Measurements from ENCODE around the gene NME7.
A peak's percentile ranks its signal among the peaks of the same experiment; 100 is the strongest.

Gene NME7

DNA sequence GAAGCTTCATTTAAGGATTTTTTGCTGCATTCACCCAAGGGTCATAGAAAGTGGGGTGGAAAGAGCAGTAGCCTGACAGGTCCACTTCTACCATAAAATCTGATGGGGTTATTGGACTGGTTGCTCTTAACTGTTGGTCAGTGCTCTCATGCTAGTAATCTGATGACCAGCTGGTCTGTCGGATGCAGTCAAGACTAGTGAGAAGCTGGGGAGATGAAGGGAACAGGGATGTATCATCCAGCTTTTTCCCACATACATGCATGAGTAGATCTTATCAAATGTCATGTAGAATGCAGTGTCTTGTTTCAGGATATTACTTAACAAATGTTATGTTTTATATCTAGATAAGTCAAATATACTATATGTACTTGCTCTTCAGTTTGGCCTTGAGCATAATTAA, 250.0 kb downstream of the NME7 start:
- no peak overlapping the region for H3K4me3 ChIP-seq (ENCODE audit: low read depth, low read length)
- no peak for DNase-seq (ENCODE audit: low read depth)

- no peak overlapping the region for H3K4me3 ChIP-seq (ENCODE audit: low read depth, low read length)
- DNase-seq (ENCODE audit: low read depth), result no peak
These were observed 250.6 kb downstream of the NME7 start for GRCh38 chr1:169117014-169117413.

DNA sequence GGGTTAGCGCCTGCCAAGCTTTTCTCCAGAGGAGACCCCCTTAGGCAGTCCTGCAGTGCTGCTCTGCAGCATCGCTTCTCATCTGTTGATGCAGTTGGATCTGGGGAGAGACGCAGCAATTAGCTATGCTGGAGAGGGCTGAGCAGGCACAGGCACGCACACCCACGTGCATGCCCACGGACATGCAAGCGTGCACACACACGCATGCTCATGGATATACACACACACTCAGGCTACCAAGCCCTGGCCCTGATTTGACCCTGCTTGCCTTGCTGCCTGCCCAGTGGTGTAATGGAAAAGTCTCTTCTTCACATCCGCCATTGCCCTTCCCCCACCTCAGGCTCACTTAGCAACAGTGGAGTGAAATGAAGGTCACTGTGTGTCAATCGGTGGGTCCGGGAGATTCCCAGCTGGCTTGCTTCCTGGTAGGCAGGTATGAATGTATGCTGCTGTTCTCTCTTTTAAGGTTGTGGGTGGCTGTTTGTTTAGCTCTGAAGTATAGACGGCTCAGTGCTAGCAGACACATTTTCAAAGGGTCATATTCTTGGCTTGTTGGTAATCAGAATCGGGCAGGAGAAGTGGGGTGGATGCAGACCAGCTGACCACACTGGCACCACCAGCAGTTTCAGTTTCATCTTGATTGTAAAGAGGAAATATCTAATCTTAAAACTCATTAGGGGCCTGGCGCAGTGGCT, 251.6 kb downstream of the NME7 start:
- no peak for DNase-seq (ENCODE audit: low read depth)
- H3K4me3 ChIP-seq (ENCODE audit: low read depth, low read length), result no peak overlapping the region

DNA sequence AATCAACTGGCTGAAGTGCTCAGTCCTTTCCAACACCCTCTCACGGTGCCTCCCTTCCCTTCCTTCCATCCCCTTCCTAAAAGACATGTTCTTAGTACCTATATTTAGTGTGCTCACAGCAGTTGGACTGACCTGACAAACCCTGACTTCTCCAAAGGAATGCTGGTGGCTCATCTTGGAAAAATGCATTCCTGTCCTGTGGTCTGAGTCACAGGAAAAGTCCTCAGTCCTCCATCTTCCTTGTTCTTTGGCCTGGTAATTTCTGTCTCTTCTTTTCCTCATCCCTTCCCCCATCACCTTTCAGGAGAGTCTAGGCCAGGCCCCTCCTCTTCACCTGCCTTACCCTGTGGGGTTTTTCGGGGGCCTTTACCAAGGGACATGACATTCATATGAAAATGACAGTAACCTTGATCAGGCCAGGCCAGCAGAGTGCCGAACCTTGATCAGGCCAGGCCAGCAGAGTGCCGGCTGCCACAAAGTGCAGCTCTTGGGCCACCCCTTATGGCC, 253.9 kb downstream of the NME7 start:
- no peak overlapping the region for H3K4me3 ChIP-seq (ENCODE audit: low read depth, low read length)
- DNase-seq (ENCODE audit: low read depth), result peak; percentile 69

- H3K4me3 ChIP-seq (ENCODE audit: low read depth, low read length), result no peak overlapping the region
- no peak for DNase-seq (ENCODE audit: low read depth)
These were observed 255.4 kb downstream of the NME7 start for GRCh38 chr1:169112241-169112640.

- no peak overlapping the region for H3K4me3 ChIP-seq (ENCODE audit: low read depth, low read length)
- no peak for DNase-seq (ENCODE audit: low read depth)
These were observed 256.1 kb downstream of the NME7 start for GRCh38 chr1:169111472-169111871.

GRCh38 chr1:169110689-169111447, 256.7 kb downstream of the NME7 start:
- H3K4me3 ChIP-seq (ENCODE audit: low read depth, low read length), result no peak overlapping the region
- no peak for DNase-seq (ENCODE audit: low read depth)

GRCh38 chr1:169110236-169110635, 257.4 kb downstream of the NME7 start:
- no peak for DNase-seq (ENCODE audit: low read depth)
- H3K4me3 ChIP-seq (ENCODE audit: low read depth, low read length), result no peak overlapping the region

- no peak overlapping the region for H3K4me3 ChIP-seq (ENCODE audit: low read depth, low read length)
- DNase-seq (ENCODE audit: low read depth), result no peak
These were observed 257.9 kb downstream of the NME7 start for GRCh38 chr1:169109561-169110134.

- H3K4me3 ChIP-seq (ENCODE audit: low read depth, low read length), result no peak overlapping the region
- no peak for DNase-seq (ENCODE audit: low read depth)
These were observed 258.6 kb downstream of the NME7 start for GRCh38 chr1:169108863-169109560.

GRCh38 chr1:169108223-169108622, 259.4 kb downstream of the NME7 start:
- DNase-seq (ENCODE audit: low read depth), result no peak
- peak overlapping the region; percentile 89 for H3K4me3 ChIP-seq (ENCODE audit: low read depth, low read length)

DNA sequence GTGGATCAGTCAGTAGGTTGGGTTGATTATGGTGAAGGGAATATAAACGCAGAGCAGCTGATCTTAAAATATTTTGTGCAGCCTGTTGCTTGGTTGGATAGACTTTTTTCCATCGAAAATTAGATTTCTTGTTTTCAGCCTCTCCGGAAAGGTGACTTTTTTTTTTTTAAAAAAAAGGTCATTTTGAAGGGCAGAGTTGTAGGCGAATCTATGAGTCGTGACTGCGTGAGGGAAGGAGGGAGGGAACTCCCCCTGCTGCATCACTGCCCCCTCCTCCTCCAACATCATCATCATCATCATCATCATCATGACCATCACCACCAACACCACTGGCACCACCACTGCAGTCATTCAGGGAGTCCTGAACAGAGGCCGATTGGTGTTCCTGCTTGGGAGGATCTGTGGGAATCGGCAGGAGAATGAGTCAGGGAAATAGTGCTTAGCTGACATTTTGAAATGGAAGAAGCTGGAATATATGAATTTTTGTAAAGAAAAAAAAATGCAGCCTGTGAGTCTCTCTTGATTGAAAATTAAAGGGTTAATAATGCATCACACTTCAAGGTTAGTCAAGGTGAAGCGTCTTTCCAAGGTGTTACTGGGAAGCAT, 259.9 kb downstream of the NME7 start:
- H3K4me3 ChIP-seq (ENCODE audit: low read depth, low read length), result peak overlapping the region; percentile 89
- no peak for DNase-seq (ENCODE audit: low read depth)

GRCh38 chr1:169106921-169107602, 260.5 kb downstream of the NME7 start:
- peak overlapping the region; percentile 89 for H3K4me3 ChIP-seq (ENCODE audit: low read depth, low read length)
- DNase-seq (ENCODE audit: low read depth), result no peak

GRCh38 chr1:169106095-169106920, 261.3 kb downstream of the NME7 start, which contains the start of gene ATP1B1:
ATP1B1 (plus strand) TSS chr1:169106690; CDS start chr1:169106830, 140 bp downstream.
- H3K4me3 ChIP-seq (ENCODE audit: low read depth, low read length), result peak within 1 kb of the TSS; percentile 89
- no peak for DNase-seq (ENCODE audit: low read depth)

DNA sequence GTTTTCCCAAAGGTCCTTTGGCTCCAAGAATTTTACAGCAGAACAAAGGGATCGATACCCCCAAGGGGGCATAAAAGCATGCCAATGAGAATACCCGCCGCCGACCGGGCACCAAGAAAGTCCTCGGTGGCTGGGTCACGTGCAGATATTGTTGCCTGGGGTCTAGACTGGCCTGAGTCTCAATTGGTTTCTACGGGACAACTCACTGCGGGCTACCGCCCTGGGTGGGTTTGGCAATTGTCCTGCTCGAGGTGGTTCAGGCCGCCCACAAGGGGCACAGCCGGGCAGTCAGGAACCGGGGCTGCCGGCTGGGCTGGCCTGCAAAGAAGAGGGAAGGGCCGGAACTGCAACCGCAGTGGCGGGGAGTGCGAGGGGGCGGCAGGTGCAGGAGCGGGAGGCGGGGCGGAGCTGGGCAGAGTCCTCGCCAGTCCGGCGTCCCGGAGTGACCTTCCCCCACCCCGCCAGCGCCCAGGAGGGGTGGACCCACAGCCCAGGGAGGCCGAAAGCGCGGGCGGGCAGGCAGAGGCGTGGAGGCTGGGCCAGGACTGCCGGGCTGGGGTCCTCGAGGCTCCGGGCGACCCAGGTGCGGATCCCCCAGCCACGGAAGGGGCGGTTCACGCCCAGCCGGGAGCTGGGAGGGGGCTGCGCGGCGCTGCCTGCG, 262.0 kb downstream of the NME7 start:
- DNase-seq (ENCODE audit: low read depth), result no peak
- H3K4me3 ChIP-seq (ENCODE audit: low read depth, low read length), result peak overlapping the region; percentile 89

- no peak for DNase-seq (ENCODE audit: low read depth)
- peak overlapping the region; percentile 89 for H3K4me3 ChIP-seq (ENCODE audit: low read depth, low read length)
These were observed 262.5 kb downstream of the NME7 start for GRCh38 chr1:169105087-169105433.

GRCh38 chr1:169103480-169103893, 264.1 kb downstream of the NME7 start:
- no peak overlapping the region for H3K4me3 ChIP-seq (ENCODE audit: low read depth, low read length)
- DNase-seq (ENCODE audit: low read depth), result no peak

DNA sequence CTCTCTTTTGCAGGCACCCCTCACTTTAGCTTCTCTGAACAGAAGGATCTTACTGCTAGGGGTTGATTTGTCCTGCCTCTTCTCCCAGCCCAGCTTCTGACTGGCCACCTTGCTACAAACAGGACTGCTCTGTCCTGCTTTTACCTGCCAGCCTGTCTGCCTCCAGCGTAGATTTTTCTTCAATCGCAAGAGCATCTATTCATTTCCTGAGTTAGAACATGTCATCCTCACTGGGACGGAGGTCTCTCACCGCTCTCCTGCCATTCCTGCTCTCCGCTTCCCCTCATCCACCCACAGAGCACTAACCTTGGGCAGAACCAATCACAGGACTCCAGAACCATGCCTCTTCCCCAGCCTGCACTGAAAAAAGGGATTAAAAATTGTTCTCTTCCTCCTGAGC, 264.6 kb downstream of the NME7 start:
- no peak for DNase-seq (ENCODE audit: low read depth)
- H3K4me3 ChIP-seq (ENCODE audit: low read depth, low read length), result no peak overlapping the region
